ENCODE results near the gene LENG9. TPM values are rescaled to one million over a fixed set of nuclear protein-coding genes. Genes with fewer than 3 reads are reported as not detected.

Gene LENG9
- total and polyA plus RNA-seq, 2 of the 13 experiments (the other 11 are each of a cell fraction or from before 2014, with no cell fraction given) = 0.75 to 2.9 TPM

DNA sequence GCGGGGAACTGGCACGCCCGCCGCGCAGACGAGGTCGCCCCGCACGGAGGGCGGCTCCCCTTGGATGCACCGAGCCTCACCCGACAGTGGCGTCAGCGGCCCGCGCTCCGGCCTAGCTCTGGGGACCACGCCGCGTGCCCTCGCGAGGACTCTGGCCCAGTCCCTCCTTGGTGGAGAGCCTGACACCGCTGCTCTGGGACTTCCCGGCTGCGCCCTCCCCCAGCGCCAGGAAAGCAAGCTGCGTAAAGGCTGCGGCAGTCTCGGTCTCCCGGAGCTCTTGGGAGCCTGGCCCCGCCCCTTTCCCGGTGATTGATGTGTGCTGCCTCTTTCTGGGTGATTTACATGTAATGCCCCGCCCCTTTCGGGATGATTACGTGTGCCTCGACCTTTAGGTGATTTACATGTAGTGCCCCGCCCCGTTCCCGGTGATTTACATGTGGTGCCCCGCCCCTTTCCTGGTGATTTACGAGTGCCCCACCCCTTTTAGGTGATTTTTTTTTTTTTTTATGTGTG is at the start of gene LENG9 (continued):
- TF ChIP-seq ZNF383 (CRISPR knock-in tag; IDR thresholded peaks at IDR 0.05; ENCODE audit: borderline replicate concordance) = no peak
- no peak for TF ChIP-seq ZNF558 (CRISPR knock-in tag; IDR thresholded peaks at IDR 0.05; ENCODE audit: borderline replicate concordance)
- TF ChIP-seq ZNF20 (CRISPR knock-in tag; IDR thresholded peaks at IDR 0.05) = no peak
- TF ChIP-seq, protein P1, sequence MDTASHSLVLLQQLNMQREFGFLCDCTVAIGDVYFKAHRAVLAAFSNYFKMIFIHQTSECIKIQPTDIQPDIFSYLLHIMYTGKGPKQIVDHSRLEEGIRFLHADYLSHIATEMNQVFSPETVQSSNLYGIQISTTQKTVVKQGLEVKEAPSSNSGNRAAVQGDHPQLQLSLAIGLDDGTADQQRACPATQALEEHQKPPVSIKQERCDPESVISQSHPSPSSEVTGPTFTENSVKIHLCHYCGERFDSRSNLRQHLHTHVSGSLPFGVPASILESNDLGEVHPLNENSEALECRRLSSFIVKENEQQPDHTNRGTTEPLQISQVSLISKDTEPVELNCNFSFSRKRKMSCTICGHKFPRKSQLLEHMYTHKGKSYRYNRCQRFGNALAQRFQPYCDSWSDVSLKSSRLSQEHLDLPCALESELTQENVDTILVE (CRISPR knock-in tag; IDR thresholded peaks at IDR 0.05) = peak; percentile 82
- no peak for TF ChIP-seq SRSF1 (optimal IDR thresholded peaks at IDR 0.05; ENCODE audit: low read depth, low read length)
- no peak for TF ChIP-seq GATA4 (IDR thresholded peaks at IDR 0.05; ENCODE audit: borderline replicate concordance, low read depth)
- peak; percentile 54 for TF ChIP-seq ZNF12 (CRISPR knock-in tag; IDR thresholded peaks at IDR 0.05)
- TF ChIP-seq NCOA1 (CRISPR knock-in tag; IDR thresholded peaks at IDR 0.05) = no peak
- TF ChIP-seq FOXK2 (IDR thresholded peaks at IDR 0.05) = peak; percentile 61
- no peak for TF ChIP-seq ZNF143 (CRISPR knock-in tag; IDR thresholded peaks at IDR 0.05)
- TF ChIP-seq ZFP1 (CRISPR knock-in tag; IDR thresholded peaks at IDR 0.05) = no peak
- TF ChIP-seq, protein P2, sequence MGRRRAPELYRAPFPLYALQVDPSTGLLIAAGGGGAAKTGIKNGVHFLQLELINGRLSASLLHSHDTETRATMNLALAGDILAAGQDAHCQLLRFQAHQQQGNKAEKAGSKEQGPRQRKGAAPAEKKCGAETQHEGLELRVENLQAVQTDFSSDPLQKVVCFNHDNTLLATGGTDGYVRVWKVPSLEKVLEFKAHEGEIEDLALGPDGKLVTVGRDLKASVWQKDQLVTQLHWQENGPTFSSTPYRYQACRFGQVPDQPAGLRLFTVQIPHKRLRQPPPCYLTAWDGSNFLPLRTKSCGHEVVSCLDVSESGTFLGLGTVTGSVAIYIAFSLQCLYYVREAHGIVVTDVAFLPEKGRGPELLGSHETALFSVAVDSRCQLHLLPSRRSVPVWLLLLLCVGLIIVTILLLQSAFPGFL (CRISPR knock-in tag; IDR thresholded peaks at IDR 0.05) = no peak
- TF ChIP-seq ZNF180 (CRISPR knock-in tag; IDR thresholded peaks at IDR 0.05; ENCODE audit: borderline replicate concordance, low read depth) = no peak
- TF ChIP-seq ZNF781 (CRISPR knock-in tag; IDR thresholded peaks at IDR 0.05; ENCODE audit: borderline replicate concordance, not compliant biosample characterization) = no peak
- no peak for TF ChIP-seq RFXAP (CRISPR knock-in tag; IDR thresholded peaks at IDR 0.05; ENCODE audit: borderline replicate concordance)
- peak; percentile 70; the same call in 1 of the 2 replicates for TF ChIP-seq ZFP36L1 (CRISPR knock-in tag; IDR thresholded peaks at IDR 0.05)
- TF ChIP-seq, protein P3, sequence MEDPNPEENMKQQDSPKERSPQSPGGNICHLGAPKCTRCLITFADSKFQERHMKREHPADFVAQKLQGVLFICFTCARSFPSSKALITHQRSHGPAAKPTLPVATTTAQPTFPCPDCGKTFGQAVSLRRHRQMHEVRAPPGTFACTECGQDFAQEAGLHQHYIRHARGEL (CRISPR knock-in tag; IDR thresholded peaks at IDR 0.05) = no peak
- TF ChIP-seq MTF1 (CRISPR knock-in tag; IDR thresholded peaks at IDR 0.05) = no peak
- no peak for TF ChIP-seq ZNF7 (CRISPR knock-in tag; IDR thresholded peaks at IDR 0.05)
- TF ChIP-seq, protein P4, sequence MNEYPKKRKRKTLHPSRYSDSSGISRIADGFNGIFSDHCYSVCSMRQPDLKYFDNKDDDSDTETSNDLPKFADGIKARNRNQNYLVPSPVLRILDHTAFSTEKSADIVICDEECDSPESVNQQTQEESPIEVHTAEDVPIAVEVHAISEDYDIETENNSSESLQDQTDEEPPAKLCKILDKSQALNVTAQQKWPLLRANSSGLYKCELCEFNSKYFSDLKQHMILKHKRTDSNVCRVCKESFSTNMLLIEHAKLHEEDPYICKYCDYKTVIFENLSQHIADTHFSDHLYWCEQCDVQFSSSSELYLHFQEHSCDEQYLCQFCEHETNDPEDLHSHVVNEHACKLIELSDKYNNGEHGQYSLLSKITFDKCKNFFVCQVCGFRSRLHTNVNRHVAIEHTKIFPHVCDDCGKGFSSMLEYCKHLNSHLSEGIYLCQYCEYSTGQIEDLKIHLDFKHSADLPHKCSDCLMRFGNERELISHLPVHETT (CRISPR knock-in tag; conservative IDR thresholded peaks at IDR 0.05) = 0 out of 2 replicates have a peak, but pooled peaks have one; percentile 35
- no peak for TF ChIP-seq PCBP1 (IDR thresholded peaks at IDR 0.05; ENCODE audit: borderline replicate concordance, low read depth, low read length)
- TF ChIP-seq ZNF878 (CRISPR knock-in tag; IDR thresholded peaks at IDR 0.05) = no peak
- TF ChIP-seq NR2F2 (IDR thresholded peaks at IDR 0.05; ENCODE audit: borderline replicate concordance, low read depth) = peak; percentile 11; the same call in 1 of the 2 replicates
- TF ChIP-seq, protein P5, sequence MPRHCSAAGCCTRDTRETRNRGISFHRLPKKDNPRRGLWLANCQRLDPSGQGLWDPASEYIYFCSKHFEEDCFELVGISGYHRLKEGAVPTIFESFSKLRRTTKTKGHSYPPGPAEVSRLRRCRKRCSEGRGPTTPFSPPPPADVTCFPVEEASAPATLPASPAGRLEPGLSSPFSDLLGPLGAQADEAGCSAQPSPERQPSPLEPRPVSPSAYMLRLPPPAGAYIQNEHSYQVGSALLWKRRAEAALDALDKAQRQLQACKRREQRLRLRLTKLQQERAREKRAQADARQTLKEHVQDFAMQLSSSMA (CRISPR knock-in tag; IDR thresholded peaks at IDR 0.05) = no peak
- TF ChIP-seq ATF7 (IDR thresholded peaks at IDR 0.05) = no peak
- TF ChIP-seq ATF7 (CRISPR knock-in tag; IDR thresholded peaks at IDR 0.05) = no peak
- no peak for TF ChIP-seq ZNF652 (CRISPR knock-in tag; IDR thresholded peaks at IDR 0.05; ENCODE audit: borderline replicate concordance, low read depth)
- TF ChIP-seq HMG20B (CRISPR knock-in tag; conservative IDR thresholded peaks at IDR 0.05) = no peak
- no peak for TF ChIP-seq ARNT2 (CRISPR knock-in tag; IDR thresholded peaks at IDR 0.05; ENCODE audit: low read depth)
- no peak for TF ChIP-seq TBX3 (IDR thresholded peaks at IDR 0.05; ENCODE audit: borderline replicate concordance)

Measured in HepG2 (cell line).